ENCODE results near the gene RASA2.

RASA2 gene

DNA sequence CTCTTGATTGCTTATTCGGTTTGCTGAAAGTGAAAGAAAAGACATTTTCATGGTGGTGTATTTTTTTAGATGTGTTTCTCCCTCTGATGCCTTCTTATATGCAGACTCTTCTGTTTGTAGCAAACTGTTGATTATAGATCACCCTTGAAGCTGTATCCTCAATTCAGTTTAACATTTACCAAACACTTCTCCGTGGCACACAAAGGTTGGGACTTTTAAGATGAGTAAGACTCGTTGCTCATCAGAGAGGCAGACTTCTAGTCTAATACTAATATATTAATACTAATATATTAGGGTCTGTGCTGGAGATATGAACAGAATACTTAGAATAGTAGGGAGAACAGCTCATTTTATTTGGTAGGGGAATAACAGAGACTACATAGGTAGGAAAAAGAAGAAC lies 32.8 kb downstream of the RASA2 start:
- no CpG with 5 or more reads among the region's 3 CpGs for WGBS, 2 experiments (ENCODE audit: insufficient coverage in 2 of 2)
- H3K4me3 ChIP-seq (ENCODE audit: extremely low read depth, insufficient read depth, low read length, poor library complexity, severe bottlenecking) = no peak overlapping the region
- no peaks in the 10 kb centered on the region for H3K9me3 ChIP-seq (ENCODE audit: control insufficient read depth, low read length)
- no peaks in the 10 kb centered on the region for H3K4me1 ChIP-seq (ENCODE audit: control insufficient read depth, insufficient read depth, low read length, poor library complexity, severe bottlenecking)
- peaks cover 43% of the 10 kb centered on the region for H3K36me3 ChIP-seq (ENCODE audit: control insufficient read depth, insufficient read depth, low read length)
- H3K27ac ChIP-seq (ENCODE audit: low read depth, low read length, severe bottlenecking) = no peak overlapping the region

GRCh38 chr3:141521781-141522180 lies 35.0 kb downstream of the RASA2 start:
- H3K9me3 ChIP-seq (ENCODE audit: control insufficient read depth, low read length) = no peaks in the 10 kb centered on the region
- no peak overlapping the region for H3K27ac ChIP-seq (ENCODE audit: low read depth, low read length, severe bottlenecking)
- no peak overlapping the region for H3K4me3 ChIP-seq (ENCODE audit: extremely low read depth, insufficient read depth, low read length, poor library complexity, severe bottlenecking)
- peaks cover 31% of the 10 kb centered on the region for H3K36me3 ChIP-seq (ENCODE audit: control insufficient read depth, insufficient read depth, low read length)
- no peaks in the 10 kb centered on the region for H3K4me1 ChIP-seq (ENCODE audit: control insufficient read depth, insufficient read depth, low read length, poor library complexity, severe bottlenecking)

DNA sequence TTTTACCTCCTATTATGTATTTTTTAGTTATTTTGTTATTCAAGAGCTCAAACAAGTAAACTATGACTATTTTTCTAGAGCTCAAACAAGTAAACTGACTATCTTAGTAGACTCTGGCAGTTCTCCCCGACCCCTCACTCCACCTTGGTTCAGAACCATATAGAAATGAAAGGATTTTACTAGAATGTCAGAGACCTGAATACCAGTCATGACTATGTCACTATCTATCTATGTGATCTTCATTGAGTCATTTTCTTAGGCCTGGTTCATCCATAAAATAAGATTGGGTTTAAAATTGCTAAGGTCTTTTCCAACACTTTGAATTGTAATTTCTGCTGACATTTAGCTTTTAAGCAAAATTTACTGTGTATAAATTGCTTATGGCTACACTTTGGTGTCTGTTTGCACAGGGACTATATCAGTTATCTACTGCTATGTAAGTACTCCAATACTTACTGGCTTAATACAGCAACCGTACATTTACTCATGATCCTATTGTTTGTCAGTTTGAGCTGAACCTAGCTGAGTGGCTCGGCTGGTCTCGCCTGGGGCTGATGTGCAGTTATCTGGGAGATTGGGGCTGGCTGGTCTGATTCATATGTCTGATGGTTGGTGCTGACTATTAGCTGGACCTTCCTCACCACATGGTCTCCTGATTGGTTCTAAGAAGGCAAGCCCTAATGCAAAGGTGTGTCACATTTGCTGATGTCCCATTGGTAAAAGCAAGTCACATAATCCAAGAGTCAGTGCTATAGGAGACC lies 37.0 kb downstream of the RASA2 start:
- Histone ChIP-seq H3K27ac (ENCODE audit: low read depth, low read length, severe bottlenecking) (no peak overlapping the region), H3K36me3 (ENCODE audit: control insufficient read depth, insufficient read depth, low read length) (peaks cover 17% of the 10 kb centered on the region), H3K9me3 (ENCODE audit: control insufficient read depth, low read length) (no peaks in the 10 kb centered on the region), H3K4me3 (ENCODE audit: extremely low read depth, insufficient read depth, low read length, poor library complexity, severe bottlenecking) (no peak overlapping the region), H3K4me1 (ENCODE audit: control insufficient read depth, insufficient read depth, low read length, poor library complexity, severe bottlenecking) (no peaks in the 10 kb centered on the region)
- WGBS, 2 experiments (ENCODE audit: insufficient coverage in 2 of 2) = 100% methylated on average over 1 of the region's 4 CpGs; no CpG with 5 or more reads in 1 of the 2 experiments

GRCh38 chr3:141524988-141525387 lies 38.2 kb downstream of the RASA2 start:
- no peaks in the 10 kb centered on the region for H3K4me1 ChIP-seq (ENCODE audit: control insufficient read depth, insufficient read depth, low read length, poor library complexity, severe bottlenecking)
- WGBS, 2 experiments (ENCODE audit: insufficient coverage in 2 of 2) = 60 to 100% methylated on average over 1 of the region's 1 CpG
- H3K36me3 ChIP-seq (ENCODE audit: control insufficient read depth, insufficient read depth, low read length) = peaks cover 17% of the 10 kb centered on the region
- peak overlapping the region; percentile 16 for H3K27ac ChIP-seq (ENCODE audit: low read depth, low read length, severe bottlenecking)
- no peaks in the 10 kb centered on the region for H3K9me3 ChIP-seq (ENCODE audit: control insufficient read depth, low read length)
- H3K4me3 ChIP-seq (ENCODE audit: extremely low read depth, insufficient read depth, low read length, poor library complexity, severe bottlenecking) = no peak overlapping the region

- H3K4me3 ChIP-seq (ENCODE audit: extremely low read depth, insufficient read depth, low read length, poor library complexity, severe bottlenecking) = no peak overlapping the region
- 100% methylated on average over 1 of the region's 2 CpGs; no CpG with 5 or more reads in 1 of the 2 experiments for WGBS, 2 experiments (ENCODE audit: insufficient coverage in 2 of 2)
Measured at GRCh38 chr3:141525814-141526213, 39.0 kb downstream of the RASA2 start.

GRCh38 chr3:141526709-141527108 lies 39.9 kb downstream of the RASA2 start:
- H3K9me3 ChIP-seq (ENCODE audit: control insufficient read depth, low read length) = no peaks in the 10 kb centered on the region
- no peak overlapping the region for H3K27ac ChIP-seq (ENCODE audit: low read depth, low read length, severe bottlenecking)
- no peaks in the 10 kb centered on the region for H3K4me1 ChIP-seq (ENCODE audit: control insufficient read depth, insufficient read depth, low read length, poor library complexity, severe bottlenecking)
- peaks cover 15% of the 10 kb centered on the region for H3K36me3 ChIP-seq (ENCODE audit: control insufficient read depth, insufficient read depth, low read length)
- H3K4me3 ChIP-seq (ENCODE audit: extremely low read depth, insufficient read depth, low read length, poor library complexity, severe bottlenecking) = no peak overlapping the region

More at GRCh38 chr3:141525814-141526213, 39.0 kb downstream of the RASA2 start:
- Histone ChIP-seq H3K27ac (ENCODE audit: low read depth, low read length, severe bottlenecking) (no peak overlapping the region), H3K4me1 (ENCODE audit: control insufficient read depth, insufficient read depth, low read length, poor library complexity, severe bottlenecking) (no peaks in the 10 kb centered on the region), H3K9me3 (ENCODE audit: control insufficient read depth, low read length) (no peaks in the 10 kb centered on the region), H3K36me3 (ENCODE audit: control insufficient read depth, insufficient read depth, low read length) (peaks cover 15% of the 10 kb centered on the region)

DNA sequence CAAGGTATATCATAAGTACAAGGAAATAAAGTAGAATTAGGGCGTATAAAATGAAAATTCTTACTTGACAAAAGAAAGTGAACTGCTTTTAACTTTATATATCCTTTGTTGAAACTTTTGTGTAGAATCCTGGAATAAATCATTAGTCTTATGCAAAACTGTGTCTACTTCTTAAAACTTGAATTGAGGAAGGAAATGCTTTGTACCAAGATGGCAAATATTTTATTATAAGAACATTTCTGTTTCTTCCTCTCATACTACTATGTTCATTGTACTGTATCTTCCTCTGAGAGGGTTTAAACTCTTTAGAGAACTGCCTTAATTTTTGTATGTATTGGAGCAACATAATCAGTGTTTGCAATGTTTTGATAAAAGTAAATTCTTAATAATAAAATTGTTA lies 42.0 kb downstream of the RASA2 start:
- H3K27ac ChIP-seq (ENCODE audit: low read depth, low read length, severe bottlenecking) = no peak overlapping the region
- WGBS, 2 experiments (ENCODE audit: insufficient coverage in 2 of 2) = no CpG with 5 or more reads among the region's 1 CpG
- H3K4me1 ChIP-seq (ENCODE audit: control insufficient read depth, insufficient read depth, low read length, poor library complexity, severe bottlenecking) = no peaks in the 10 kb centered on the region
- H3K9me3 ChIP-seq (ENCODE audit: control insufficient read depth, low read length) = no peaks in the 10 kb centered on the region
- peaks cover 13% of the 10 kb centered on the region for H3K36me3 ChIP-seq (ENCODE audit: control insufficient read depth, insufficient read depth, low read length)
- no peak overlapping the region for H3K4me3 ChIP-seq (ENCODE audit: extremely low read depth, insufficient read depth, low read length, poor library complexity, severe bottlenecking)

GRCh38 chr3:141529256-141529655 lies 42.4 kb downstream of the RASA2 start:
- Histone ChIP-seq H3K27ac (ENCODE audit: low read depth, low read length, severe bottlenecking) (no peak overlapping the region), H3K36me3 (ENCODE audit: control insufficient read depth, insufficient read depth, low read length) (peaks cover 13% of the 10 kb centered on the region), H3K4me3 (ENCODE audit: extremely low read depth, insufficient read depth, low read length, poor library complexity, severe bottlenecking) (no peak overlapping the region), H3K9me3 (ENCODE audit: control insufficient read depth, low read length) (no peaks in the 10 kb centered on the region), H3K4me1 (ENCODE audit: control insufficient read depth, insufficient read depth, low read length, poor library complexity, severe bottlenecking) (no peaks in the 10 kb centered on the region)

- Histone ChIP-seq H3K36me3 (ENCODE audit: control insufficient read depth, insufficient read depth, low read length) (peaks cover 13% of the 10 kb centered on the region), H3K9me3 (ENCODE audit: control insufficient read depth, low read length) (no peaks in the 10 kb centered on the region), H3K27ac (ENCODE audit: low read depth, low read length, severe bottlenecking) (no peak overlapping the region), H3K4me3 (ENCODE audit: extremely low read depth, insufficient read depth, low read length, poor library complexity, severe bottlenecking) (no peak overlapping the region), H3K4me1 (ENCODE audit: control insufficient read depth, insufficient read depth, low read length, poor library complexity, severe bottlenecking) (no peaks in the 10 kb centered on the region)
- no CpG with 5 or more reads among the region's 1 CpG for WGBS, 2 experiments (ENCODE audit: insufficient coverage in 2 of 2)
Measured at GRCh38 chr3:141529717-141530414, 43.0 kb downstream of the RASA2 start.

GRCh38 chr3:141530415-141530768 lies 43.6 kb downstream of the RASA2 start:
- Histone ChIP-seq H3K9me3 (ENCODE audit: control insufficient read depth, low read length) (peaks cover 3% of the 10 kb centered on the region), H3K36me3 (ENCODE audit: control insufficient read depth, insufficient read depth, low read length) (peaks cover 15% of the 10 kb centered on the region), H3K4me3 (ENCODE audit: extremely low read depth, insufficient read depth, low read length, poor library complexity, severe bottlenecking) (no peak overlapping the region), H3K27ac (ENCODE audit: low read depth, low read length, severe bottlenecking) (no peak overlapping the region), H3K4me1 (ENCODE audit: control insufficient read depth, insufficient read depth, low read length, poor library complexity, severe bottlenecking) (no peaks in the 10 kb centered on the region)
- WGBS, 2 experiments (ENCODE audit: insufficient coverage in 2 of 2) = no CpG with 5 or more reads among the region's 1 CpG

DNA sequence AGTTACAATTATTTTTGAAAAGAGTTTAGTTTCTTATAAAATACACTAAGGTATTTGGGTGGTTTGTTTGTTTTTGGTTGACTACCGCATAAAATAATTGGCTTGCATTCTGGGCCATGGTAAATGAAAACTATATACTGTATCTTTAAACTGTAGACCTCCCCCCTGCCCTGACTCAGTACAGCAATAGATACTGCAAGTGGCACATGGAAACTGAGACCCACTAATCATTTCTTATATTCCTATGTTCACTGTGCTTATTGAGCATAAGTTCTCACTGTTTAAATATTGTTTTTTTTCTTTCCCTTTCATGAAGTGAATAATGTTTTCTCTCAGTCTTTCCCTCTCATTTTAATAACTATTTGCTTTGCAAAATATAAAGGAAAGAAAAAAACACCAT lies 45.8 kb downstream of the RASA2 start:
- H3K4me1 ChIP-seq (ENCODE audit: control insufficient read depth, insufficient read depth, low read length, poor library complexity, severe bottlenecking) = no peaks in the 10 kb centered on the region
- peaks cover 24% of the 10 kb centered on the region for H3K36me3 ChIP-seq (ENCODE audit: control insufficient read depth, insufficient read depth, low read length)
- H3K4me3 ChIP-seq (ENCODE audit: extremely low read depth, insufficient read depth, low read length, poor library complexity, severe bottlenecking) = no peak overlapping the region
- H3K27ac ChIP-seq (ENCODE audit: low read depth, low read length, severe bottlenecking) = no peak overlapping the region
- H3K9me3 ChIP-seq (ENCODE audit: control insufficient read depth, low read length) = peaks cover 8% of the 10 kb centered on the region
- WGBS, 2 experiments (ENCODE audit: insufficient coverage in 2 of 2) = no CpG with 5 or more reads among the region's 1 CpG

Measured in mesodermal cell (in vitro differentiated cells).